ENCODE data around the gene FTMT.
"Not testable (repeated sequence)": the region's sequence is repeated elsewhere in the genome, so short reads cannot be mapped to it uniquely, and the experiment has no call there.

Gene FTMT

GRCh38 chr5:121851643-121852574, at the start of gene FTMT:
TSS of gene FTMT (plus strand) at chr5:121851882. CDS start at chr5:121851964, 82 bp downstream.
- DNase-seq, result no peak

GRCh38 chr5:121805251-121805650, 46.4 kb upstream of the FTMT start:
- not testable (repeated sequence) for DNase-seq

- no peak for DNase-seq
Measured at GRCh38 chr5:121805911-121806310, 45.8 kb upstream of the FTMT start.

GRCh38 chr5:121816164-121816563, 35.5 kb upstream of the FTMT start:
- DNase-seq, result no peak

GRCh38 chr5:121819682-121820261, 31.9 kb upstream of the FTMT start:
- DNase-seq, result no peak

- DNase-seq, result no peak
Measured at GRCh38 chr5:121833617-121834016, 18.1 kb upstream of the FTMT start.

- no peak for DNase-seq
Measured at GRCh38 chr5:121834021-121834420, 17.7 kb upstream of the FTMT start.

- no peak for DNase-seq
Measured at GRCh38 chr5:121841892-121842291, 9.8 kb upstream of the FTMT start.

- no peak for DNase-seq
Measured at GRCh38 chr5:121850272-121850671, 1.4 kb upstream of the FTMT start.

GRCh38 chr5:121853850-121854249, 2.2 kb downstream of the FTMT start:
- no peak for DNase-seq

- no peak for DNase-seq
Measured at GRCh38 chr5:121862801-121863200, 11.1 kb downstream of the FTMT start.

GRCh38 chr5:121863753-121864285, 12.1 kb downstream of the FTMT start:
- no peak for DNase-seq

- DNase-seq, result no peak
Measured at GRCh38 chr5:121867403-121867802, 15.7 kb downstream of the FTMT start.

GRCh38 chr5:121870489-121870888, 18.8 kb downstream of the FTMT start:
- DNase-seq, result no peak

- no peak for DNase-seq
Measured at GRCh38 chr5:121872856-121873255, 21.2 kb downstream of the FTMT start.

- DNase-seq, result no peak
Measured at GRCh38 chr5:121873409-121873808, 21.7 kb downstream of the FTMT start.

- DNase-seq, result no peak
Measured at GRCh38 chr5:121885630-121886029, 33.9 kb downstream of the FTMT start.

- no peak for DNase-seq
Measured at GRCh38 chr5:121887727-121888126, 36.0 kb downstream of the FTMT start.

GRCh38 chr5:121890297-121890858, 38.7 kb downstream of the FTMT start:
- DNase-seq, result no peak

GRCh38 chr5:121897341-121897740, 45.7 kb downstream of the FTMT start:
- no peak for DNase-seq

GRCh38 chr5:121899346-121899745, 47.7 kb downstream of the FTMT start:
- peak; percentile 34 for DNase-seq
